NOMO-1 treated with dmso at 0.1 percent for 144 hours (cell line): Measurements from ENCODE around the gene NPAP1.
"Not testable (repeated sequence)": the region's sequence is repeated elsewhere in the genome, so short reads cannot be mapped to it uniquely, and the experiment has no call there.

Source experiments
- DNase-seq: peaks from one replicate; lab custom pipeline; 2025; ENCODE audit not compliant: unreplicated experiment; lab: John Stamatoyannopoulos, UW

NPAP1 gene, protein sequence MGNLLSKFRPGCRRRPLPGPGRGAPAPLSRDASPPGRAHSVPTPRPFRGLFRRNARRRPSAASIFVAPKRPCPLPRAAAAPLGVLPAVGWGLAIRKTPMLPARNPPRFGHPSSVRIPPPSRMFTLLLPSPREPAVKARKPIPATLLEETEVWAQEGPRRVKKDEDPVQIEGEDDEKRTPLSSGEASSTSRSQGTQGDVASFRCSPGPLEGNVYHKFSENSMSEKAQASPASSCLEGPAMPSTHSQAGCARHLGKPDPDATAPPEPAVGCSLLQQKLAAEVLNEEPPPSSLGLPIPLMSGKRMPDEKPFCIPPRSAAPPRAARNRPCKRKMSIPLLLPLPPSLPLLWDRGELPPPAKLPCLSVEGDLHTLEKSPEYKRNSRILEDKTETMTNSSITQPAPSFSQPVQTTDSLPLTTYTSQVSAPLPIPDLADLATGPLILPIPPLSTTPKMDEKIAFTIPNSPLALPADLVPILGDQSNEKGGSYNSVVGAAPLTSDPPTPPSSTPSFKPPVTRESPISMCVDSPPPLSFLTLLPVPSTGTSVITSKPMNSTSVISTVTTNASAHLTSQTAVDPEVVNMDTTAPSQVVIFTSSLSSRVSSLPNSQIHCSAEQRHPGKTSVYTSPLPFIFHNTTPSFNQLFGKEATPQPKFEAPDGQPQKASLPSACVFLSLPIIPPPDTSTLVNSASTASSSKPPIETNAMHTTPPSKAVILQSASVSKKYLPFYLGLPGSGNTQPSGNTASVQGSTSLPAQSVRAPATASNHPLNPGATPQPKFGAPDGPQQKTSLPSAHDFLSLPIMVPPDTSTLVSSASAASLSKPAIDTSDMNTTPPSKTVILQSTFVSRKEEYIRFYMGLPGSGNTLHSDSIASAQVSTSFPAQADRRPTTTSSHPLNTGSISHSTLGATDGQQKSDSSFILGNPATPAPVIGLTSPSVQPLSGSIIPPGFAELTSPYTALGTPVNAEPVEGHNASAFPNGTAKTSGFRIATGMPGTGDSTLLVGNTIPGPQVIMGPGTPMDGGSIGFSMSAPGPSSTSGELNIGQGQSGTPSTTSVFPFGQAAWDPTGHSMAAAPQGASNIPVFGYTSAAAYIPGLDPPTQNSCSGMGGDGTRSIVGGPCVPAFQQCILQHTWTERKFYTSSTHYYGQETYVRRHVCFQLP

GRCh38 chr15:24675332-24676144 is at the start of gene NPAP1:
Gene NPAP1 (plus strand): TSS chr15:24675775. CDS start chr15:24675868, 93 bp downstream.
- DNase-seq: no peak

GRCh38 chr15:24627443-24627842 is 48.1 kb upstream of the NPAP1 start:
- DNase-seq: no peak

DNA sequence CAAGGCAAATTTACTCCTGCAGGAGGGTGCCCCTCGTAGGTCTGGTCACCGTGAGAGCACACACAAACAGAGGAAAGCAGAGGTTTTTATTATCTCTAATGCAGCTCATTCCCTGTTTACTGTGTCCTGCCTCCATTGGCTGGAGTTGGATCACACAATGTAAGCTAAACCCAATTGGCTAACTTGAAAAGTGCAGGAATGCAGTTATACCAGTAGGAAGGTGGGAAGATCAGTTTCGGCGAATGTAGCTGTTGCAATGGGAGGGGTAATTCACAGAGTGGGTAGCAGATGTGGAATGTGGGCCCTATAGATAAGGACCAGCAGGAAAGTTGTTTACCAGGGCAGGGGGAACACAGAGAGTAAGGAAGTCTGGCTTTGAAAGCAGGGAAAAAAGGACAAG is 42.5 kb upstream of the NPAP1 start:
- DNase-seq: no peak

- DNase-seq: not testable (repeated sequence)
These were observed 36.2 kb upstream of the NPAP1 start for GRCh38 chr15:24639412-24639811.

- DNase-seq: no peak
These were observed 29.9 kb upstream of the NPAP1 start for GRCh38 chr15:24645627-24646026.

DNA sequence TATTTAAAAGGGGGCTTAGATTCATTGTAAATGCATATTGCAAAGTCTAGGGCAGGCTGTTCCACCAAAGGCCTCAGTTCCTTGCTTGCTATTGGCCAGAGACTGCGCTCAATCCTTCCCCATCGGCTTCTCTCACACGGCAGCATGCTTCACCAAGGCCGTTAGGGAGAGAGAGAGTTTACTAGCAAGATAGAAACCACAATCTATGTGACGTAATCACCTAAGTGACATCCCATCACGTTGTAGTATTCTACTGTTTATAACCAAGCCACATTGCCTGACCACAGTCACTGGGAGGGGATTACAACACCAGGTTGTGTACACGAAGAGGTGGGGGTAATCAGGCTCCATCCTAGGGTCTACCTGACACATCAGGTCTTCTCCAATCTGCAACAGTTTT is 16.0 kb upstream of the NPAP1 start:
- DNase-seq: no peak

GRCh38 chr15:24662991-24663390 is 12.6 kb upstream of the NPAP1 start:
- DNase-seq: no peak

DNA sequence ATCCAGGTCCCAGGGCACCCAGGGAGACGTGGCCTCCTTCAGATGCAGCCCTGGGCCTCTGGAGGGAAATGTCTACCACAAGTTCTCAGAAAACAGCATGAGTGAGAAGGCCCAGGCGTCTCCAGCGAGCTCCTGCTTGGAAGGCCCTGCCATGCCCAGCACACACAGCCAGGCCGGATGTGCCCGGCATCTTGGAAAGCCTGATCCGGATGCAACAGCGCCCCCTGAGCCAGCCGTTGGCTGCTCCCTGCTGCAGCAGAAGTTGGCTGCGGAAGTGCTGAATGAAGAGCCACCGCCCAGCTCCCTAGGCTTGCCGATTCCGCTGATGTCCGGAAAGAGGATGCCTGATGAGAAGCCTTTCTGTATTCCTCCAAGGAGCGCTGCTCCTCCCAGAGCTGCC is 856 bp downstream of the NPAP1 start:
- DNase-seq: no peak

GRCh38 chr15:24678485-24678884 is 2.9 kb downstream of the NPAP1 start:
- DNase-seq: no peak

- DNase-seq: no peak
These were observed 6.4 kb downstream of the NPAP1 start for GRCh38 chr15:24682002-24682401.

DNA sequence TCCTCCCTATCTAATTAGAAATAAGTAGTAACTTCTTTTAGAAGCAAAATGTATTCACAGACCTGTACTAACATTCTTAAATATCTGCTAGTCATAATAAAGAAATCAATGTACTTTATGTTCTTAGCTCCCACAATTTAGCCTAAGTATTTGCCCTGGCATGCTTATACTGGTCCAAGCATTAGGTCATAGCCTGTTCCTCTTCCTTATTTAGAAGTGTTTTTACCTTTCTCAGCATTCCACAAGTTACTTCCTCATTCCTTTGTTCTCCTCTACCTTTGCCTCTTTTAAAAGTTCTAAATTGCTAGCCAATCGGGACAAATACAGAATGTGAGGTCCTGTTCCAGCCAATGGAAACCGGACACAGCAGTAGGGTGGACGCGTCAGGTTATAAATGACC is 7.3 kb downstream of the NPAP1 start:
- DNase-seq: not testable (repeated sequence)

DNA sequence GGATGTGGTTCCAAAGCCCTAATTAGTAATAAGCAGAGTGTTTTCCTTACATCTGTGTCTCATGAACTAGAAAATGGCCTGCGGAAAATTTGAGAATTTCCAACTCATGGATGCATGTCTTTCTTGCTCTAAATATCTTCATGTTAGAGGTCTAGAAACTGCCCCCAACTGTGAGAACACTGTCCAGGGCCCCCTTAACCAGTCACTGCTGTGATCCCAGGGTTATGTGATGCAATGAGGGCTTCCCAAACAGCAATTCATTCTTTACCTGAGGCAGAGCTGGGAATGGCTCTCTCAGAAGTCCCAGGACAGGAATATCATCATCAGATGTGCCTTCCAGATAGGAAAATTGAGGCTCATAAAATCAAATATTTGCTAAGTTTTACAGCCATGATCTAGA is 8.2 kb downstream of the NPAP1 start:
- DNase-seq: no peak

GRCh38 chr15:24684313-24684712 is 8.7 kb downstream of the NPAP1 start:
- DNase-seq: no peak

- DNase-seq: no peak
These were observed 20.6 kb downstream of the NPAP1 start for GRCh38 chr15:24696201-24696600.

DNA sequence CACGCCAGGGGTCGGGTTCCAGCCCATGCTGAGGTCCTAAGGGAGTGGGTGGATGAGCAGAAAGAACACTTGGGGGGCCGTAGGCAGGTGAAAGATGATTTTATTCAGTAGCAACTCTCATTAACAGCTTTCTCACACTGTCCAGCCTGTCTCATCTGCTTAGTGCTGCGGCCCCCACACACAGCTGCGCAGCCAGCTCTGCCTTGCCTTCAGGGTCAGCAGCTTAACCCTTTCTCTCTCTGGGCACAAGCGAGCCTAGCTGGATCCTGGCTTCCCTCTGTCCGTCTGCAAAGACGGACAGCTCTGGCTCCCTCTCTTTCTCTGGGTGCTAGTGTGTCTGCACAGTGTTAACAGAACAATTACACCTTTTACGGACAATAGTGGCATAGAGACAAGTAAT is 21.3 kb downstream of the NPAP1 start:
- no peak for DNase-seq

GRCh38 chr15:24718289-24719082 is 42.9 kb downstream of the NPAP1 start:
- no peak for DNase-seq

- DNase-seq: no peak
These were observed 54.2 kb downstream of the NPAP1 start for GRCh38 chr15:24729760-24730159.
